ENCODE measurements around the gene B4GAT1.

GRCh38 chr11:66365711-66366619 lies 18.5 kb upstream of the B4GAT1 start:
- no peak for TF ChIP-seq CTCF (conservative IDR thresholded peaks at IDR 0.05)
- no peak for TF ChIP-seq EZH2 (IDR thresholded peaks at IDR 0.05; ENCODE audit: low read depth)
